NCI-H1105 (cell line): Measurements from ENCODE around the gene P2RX4.
"Not testable (repeated sequence)": the region's sequence is repeated elsewhere in the genome, so short reads cannot be mapped to it uniquely, and the experiment has no call there.

Experiments used
- DNase-seq: peaks from one replicate; lab custom pipeline; 2025; lab: John Stamatoyannopoulos, UW

Gene P2RX4

GRCh38 chr12:121189131-121189530 lies 20.8 kb upstream of the P2RX4 start:
- DNase-seq: no peak

GRCh38 chr12:121189619-121190155 lies 20.2 kb upstream of the P2RX4 start:
- no peak for DNase-seq

GRCh38 chr12:121190523-121191031 lies 19.4 kb upstream of the P2RX4 start:
- no peak for DNase-seq

GRCh38 chr12:121191151-121191550 lies 18.8 kb upstream of the P2RX4 start:
- DNase-seq: no peak

- no peak for DNase-seq
These were observed 13.0 kb upstream of the P2RX4 start for GRCh38 chr12:121196902-121197301.

- DNase-seq: no peak
These were observed 11.0 kb upstream of the P2RX4 start for GRCh38 chr12:121198949-121199348.

- not testable (repeated sequence) for DNase-seq
These were observed 8.8 kb upstream of the P2RX4 start for GRCh38 chr12:121201140-121201539.

- no peak for DNase-seq
These were observed 7.2 kb upstream of the P2RX4 start for GRCh38 chr12:121202407-121203355.

- no peak for DNase-seq
These were observed 6.4 kb upstream of the P2RX4 start for GRCh38 chr12:121203482-121203881.

- DNase-seq: no peak
These were observed 4.4 kb upstream of the P2RX4 start for GRCh38 chr12:121205491-121205890.

GRCh38 chr12:121208571-121208970 lies 1.4 kb upstream of the P2RX4 start:
- DNase-seq: not testable (repeated sequence)

GRCh38 chr12:121209221-121209620 lies 708 bp upstream of the P2RX4 start:
- DNase-seq: no peak

- no peak for DNase-seq
These were observed 2.9 kb downstream of the P2RX4 start for GRCh38 chr12:121212875-121213274.

- no peak for DNase-seq
These were observed 4.3 kb downstream of the P2RX4 start for GRCh38 chr12:121214166-121214777.

GRCh38 chr12:121214855-121215745 lies 5.2 kb downstream of the P2RX4 start:
- no peak for DNase-seq

GRCh38 chr12:121216102-121216501 lies 6.2 kb downstream of the P2RX4 start:
- DNase-seq: no peak

- no peak for DNase-seq
These were observed 7.1 kb downstream of the P2RX4 start for GRCh38 chr12:121217063-121217462.

- DNase-seq: no peak
These were observed 7.8 kb downstream of the P2RX4 start for GRCh38 chr12:121217761-121218160.

- DNase-seq: no peak
These were observed 8.8 kb downstream of the P2RX4 start for GRCh38 chr12:121218588-121219352.

- DNase-seq: no peak
These were observed 9.5 kb downstream of the P2RX4 start for GRCh38 chr12:121219353-121219986.

GRCh38 chr12:121222847-121223246 lies 12.9 kb downstream of the P2RX4 start:
- no peak for DNase-seq
